ENCODE results near the gene GZMM. TPM values are rescaled to one million over a fixed set of nuclear protein-coding genes. Genes with fewer than 3 reads are reported as not detected.

The GZMM gene
- polyA plus RNA-seq, 1 of the 3 experiments (the other 2 are of a cell fraction): not detected

DNA sequence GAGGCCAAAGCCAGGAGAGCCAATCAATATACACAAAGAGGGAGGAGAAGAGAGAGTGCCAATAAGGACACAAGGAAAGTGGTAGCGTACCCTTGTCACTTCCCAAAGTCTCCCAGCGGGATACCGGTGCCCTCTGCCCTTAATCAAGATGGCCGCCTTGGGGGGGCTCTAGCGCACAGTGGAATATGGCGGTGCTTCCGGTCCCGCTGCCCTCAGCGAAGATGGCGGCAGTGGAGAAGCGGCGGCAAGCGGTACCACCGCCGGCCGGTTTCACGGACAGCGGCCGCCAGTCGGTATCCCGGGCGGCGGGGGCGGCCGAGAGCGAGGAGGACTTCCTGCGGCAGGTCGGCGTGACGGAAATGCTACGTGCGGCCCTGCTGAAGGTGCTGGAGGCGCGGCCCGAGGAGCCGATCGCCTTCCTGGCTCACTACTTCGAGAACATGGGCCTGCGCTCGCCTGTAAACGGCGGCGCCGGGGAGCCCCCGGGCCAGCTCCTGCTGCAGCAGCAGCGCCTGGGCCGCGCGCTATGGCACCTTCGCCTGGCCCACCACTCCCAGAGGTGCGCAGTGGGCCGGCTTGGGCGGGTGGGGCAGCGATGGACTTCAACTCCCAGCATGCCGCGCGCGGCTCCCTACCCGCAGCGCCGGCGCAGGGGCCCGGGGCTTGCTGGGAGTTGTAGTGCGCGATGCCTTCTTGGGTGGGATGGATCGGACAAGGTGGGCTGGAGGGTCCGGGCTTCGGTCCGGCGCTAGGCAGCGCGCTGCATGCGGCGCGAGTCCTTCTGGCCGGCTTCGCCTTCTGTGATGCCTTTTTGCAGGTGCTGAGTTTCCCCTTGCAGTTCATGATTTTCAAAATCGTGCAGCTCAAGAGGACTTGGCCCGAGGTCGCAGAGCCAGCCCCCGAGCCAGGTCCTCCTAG, 36.3 kb upstream of the GZMM start, which contains the start of gene TPGS1 (continued):
- TF ChIP-seq RFX5 (IDR thresholded peaks at IDR 0.05; ENCODE audit: low read length) (peak; percentile 47; the same call in 1 of the 2 replicates), CHD2 (IDR thresholded peaks at IDR 0.05; ENCODE audit: low read length, partially characterized antibody) (peak; percentile 71), FOXJ3 (CRISPR knock-in tag; IDR thresholded peaks at IDR 0.05) (no peak), ELF1 (IDR thresholded peaks at IDR 0.05) (peak; percentile 74), POLR2AphosphoS5 (IDR thresholded peaks at IDR 0.05; ENCODE audit: low read depth, low read length) (peak; percentile 12; the same call in 1 of the 2 replicates), MXI1 (IDR thresholded peaks at IDR 0.05; ENCODE audit: low read depth, low read length) (peak; percentile 2; the same call in 1 of the 2 replicates)
- TF ChIP-seq, protein P1, sequence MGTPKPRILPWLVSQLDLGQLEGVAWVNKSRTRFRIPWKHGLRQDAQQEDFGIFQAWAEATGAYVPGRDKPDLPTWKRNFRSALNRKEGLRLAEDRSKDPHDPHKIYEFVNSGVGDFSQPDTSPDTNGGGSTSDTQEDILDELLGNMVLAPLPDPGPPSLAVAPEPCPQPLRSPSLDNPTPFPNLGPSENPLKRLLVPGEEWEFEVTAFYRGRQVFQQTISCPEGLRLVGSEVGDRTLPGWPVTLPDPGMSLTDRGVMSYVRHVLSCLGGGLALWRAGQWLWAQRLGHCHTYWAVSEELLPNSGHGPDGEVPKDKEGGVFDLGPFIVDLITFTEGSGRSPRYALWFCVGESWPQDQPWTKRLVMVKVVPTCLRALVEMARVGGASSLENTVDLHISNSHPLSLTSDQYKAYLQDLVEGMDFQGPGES (IDR thresholded peaks at IDR 0.05; ENCODE audit: low read depth, low read length): peak; percentile 21; the same call in 1 of the 2 replicates
- TF ChIP-seq, protein P2, sequence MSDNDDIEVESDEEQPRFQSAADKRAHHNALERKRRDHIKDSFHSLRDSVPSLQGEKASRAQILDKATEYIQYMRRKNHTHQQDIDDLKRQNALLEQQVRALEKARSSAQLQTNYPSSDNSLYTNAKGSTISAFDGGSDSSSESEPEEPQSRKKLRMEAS (IDR thresholded peaks at IDR 0.05; ENCODE audit: low read depth): 0 out of 2 replicates have a peak, but pooled peaks have one; percentile 29
- TF ChIP-seq, protein P3, sequence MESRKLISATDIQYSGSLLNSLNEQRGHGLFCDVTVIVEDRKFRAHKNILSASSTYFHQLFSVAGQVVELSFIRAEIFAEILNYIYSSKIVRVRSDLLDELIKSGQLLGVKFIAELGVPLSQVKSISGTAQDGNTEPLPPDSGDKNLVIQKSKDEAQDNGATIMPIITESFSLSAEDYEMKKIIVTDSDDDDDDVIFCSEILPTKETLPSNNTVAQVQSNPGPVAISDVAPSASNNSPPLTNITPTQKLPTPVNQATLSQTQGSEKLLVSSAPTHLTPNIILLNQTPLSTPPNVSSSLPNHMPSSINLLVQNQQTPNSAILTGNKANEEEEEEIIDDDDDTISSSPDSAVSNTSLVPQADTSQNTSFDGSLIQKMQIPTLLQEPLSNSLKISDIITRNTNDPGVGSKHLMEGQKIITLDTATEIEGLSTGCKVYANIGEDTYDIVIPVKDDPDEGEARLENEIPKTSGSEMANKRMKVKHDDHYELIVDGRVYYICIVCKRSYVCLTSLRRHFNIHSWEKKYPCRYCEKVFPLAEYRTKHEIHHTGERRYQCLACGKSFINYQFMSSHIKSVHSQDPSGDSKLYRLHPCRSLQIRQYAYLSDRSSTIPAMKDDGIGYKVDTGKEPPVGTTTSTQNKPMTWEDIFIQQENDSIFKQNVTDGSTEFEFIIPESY (IDR thresholded peaks at IDR 0.05; ENCODE audit: borderline replicate concordance, low read depth): no peak

DNA sequence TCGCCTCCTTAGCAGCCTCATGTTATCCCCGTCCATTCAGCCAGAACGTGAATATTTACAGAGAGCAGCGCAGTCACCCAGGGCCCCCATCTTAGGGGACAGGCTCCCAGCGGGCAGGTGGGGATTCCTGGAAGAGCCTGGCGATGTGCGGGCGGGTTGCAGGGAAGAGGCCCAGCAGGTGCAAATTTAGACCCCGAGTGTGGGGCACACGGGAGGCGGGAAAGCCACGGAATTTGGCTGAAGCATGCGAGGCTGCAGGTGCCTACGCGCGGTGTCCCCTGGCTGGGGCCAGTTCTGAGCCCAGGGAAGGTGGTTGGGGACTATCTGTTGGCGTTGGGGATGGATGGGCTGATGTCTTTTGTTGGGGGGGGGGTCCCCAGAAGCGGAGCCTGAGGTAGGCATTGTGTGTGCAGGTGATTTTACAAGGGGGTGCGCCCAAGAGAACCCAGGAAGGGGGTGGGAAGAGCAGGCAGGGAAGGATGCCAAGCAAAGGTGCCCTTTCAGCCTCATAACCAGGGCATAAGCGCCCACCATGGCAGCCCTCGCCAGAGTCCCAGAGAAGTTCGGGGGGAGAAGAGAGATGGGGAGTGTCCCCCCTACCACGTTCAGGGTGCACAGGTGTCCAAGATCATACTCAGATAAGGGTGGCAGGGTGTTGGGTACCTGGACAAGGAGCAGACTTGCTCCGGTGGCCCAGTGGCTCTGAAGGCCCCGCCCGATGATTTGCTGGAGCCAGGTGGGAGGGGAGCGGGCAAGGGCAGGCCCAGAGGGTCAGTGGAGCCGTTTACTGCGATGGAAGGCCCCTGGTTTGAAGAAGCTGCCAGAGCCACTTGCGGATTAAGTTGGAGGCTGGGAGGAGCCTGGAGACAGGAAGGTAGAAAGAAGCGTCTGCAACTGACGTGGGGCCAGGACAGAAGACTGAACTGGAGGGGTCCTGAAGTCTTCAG, 35.4 kb upstream of the GZMM start:
- no peak for DNase-seq
- peaks cover 0 to 5% of the 10 kb centered on the region in 2 experiments for H3K36me3 ChIP-seq (replicated peaks in 1 of 2; ENCODE audit: control insufficient read depth in 1 of 2, insufficient read depth in 2 of 2, low read length in 1 of 2)
- H2AFZ ChIP-seq (ENCODE audit: low read depth): 0 out of 2 replicates have a peak overlapping the region, but pooled peaks have one; percentile 45
- peak overlapping the region; percentile 96 to 98 for H3K4me3 ChIP-seq (ENCODE audit: low read depth in 2 of 2, low read length in 1 of 2)
- no peaks in the 10 kb centered on the region for H3K27me3 ChIP-seq (ENCODE audit: insufficient read depth)
- ChIA-PET POLR2A (no interaction called here), CTCF (interaction anchor here (0.8 to 3.8 kb wide), 6 partner anchors 14 to 125 kb away, joined by 4 to 71 read pairs (median 32); partner anchors contain the start of genes CDC34 and MADCAM1)
- peaks cover 16% of the 10 kb centered on the region for H3K79me2 ChIP-seq (ENCODE audit: insufficient read depth)
- H3K4me1 ChIP-seq (ENCODE audit: control insufficient read depth in 1 of 2, insufficient read depth in 2 of 2, low read depth in 1 of 2, low read length in 1 of 2): peaks cover 3 to 13% of the 10 kb centered on the region in 2 experiments; a peak in 1 of 4 replicates
- H3K9ac ChIP-seq: peak overlapping the region; percentile 97
- peaks cover 5% of the 10 kb centered on the region; the same call in 1 of the 2 replicates for H4K20me1 ChIP-seq (ENCODE audit: insufficient read depth)
- peak overlapping the region in 1 of 2 experiments; percentile 44; a peak in 1 of 4 replicates for H3K27ac ChIP-seq (ENCODE audit: low read depth in 2 of 2, low read length in 1 of 2)
- 53% methylated on average over 25 of the region's 32 CpGs for WGBS (ENCODE audit: low lambda C conversion rate)
- no peaks in the 10 kb centered on the region for H3K9me3 ChIP-seq
- H3K9me2 ChIP-seq: no peaks in the 10 kb centered on the region
- peaks cover 5% of the 10 kb centered on the region for H3F3A ChIP-seq (replicated peaks; ENCODE audit: insufficient read depth)
- H3K4me2 ChIP-seq: peak overlapping the region; percentile 97
- TF ChIP-seq YY1 (IDR thresholded peaks at IDR 0.05; ENCODE audit: low read depth): no peak
- TF ChIP-seq RFX5 (IDR thresholded peaks at IDR 0.05; ENCODE audit: low read length): no peak
- no peak for TF ChIP-seq FOXJ3 (CRISPR knock-in tag; IDR thresholded peaks at IDR 0.05)
- TF ChIP-seq TCF12 (IDR thresholded peaks at IDR 0.05): no peak
- TF ChIP-seq, protein P4, sequence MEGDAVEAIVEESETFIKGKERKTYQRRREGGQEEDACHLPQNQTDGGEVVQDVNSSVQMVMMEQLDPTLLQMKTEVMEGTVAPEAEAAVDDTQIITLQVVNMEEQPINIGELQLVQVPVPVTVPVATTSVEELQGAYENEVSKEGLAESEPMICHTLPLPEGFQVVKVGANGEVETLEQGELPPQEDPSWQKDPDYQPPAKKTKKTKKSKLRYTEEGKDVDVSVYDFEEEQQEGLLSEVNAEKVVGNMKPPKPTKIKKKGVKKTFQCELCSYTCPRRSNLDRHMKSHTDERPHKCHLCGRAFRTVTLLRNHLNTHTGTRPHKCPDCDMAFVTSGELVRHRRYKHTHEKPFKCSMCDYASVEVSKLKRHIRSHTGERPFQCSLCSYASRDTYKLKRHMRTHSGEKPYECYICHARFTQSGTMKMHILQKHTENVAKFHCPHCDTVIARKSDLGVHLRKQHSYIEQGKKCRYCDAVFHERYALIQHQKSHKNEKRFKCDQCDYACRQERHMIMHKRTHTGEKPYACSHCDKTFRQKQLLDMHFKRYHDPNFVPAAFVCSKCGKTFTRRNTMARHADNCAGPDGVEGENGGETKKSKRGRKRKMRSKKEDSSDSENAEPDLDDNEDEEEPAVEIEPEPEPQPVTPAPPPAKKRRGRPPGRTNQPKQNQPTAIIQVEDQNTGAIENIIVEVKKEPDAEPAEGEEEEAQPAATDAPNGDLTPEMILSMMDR (IDR thresholded peaks at IDR 0.05): no peak
- TF ChIP-seq, protein P2 (IDR thresholded peaks at IDR 0.05; ENCODE audit: low read depth): no peak
- no peak for TF ChIP-seq CHD2 (IDR thresholded peaks at IDR 0.05; ENCODE audit: low read length, partially characterized antibody)
- no peak for TF ChIP-seq MXI1 (IDR thresholded peaks at IDR 0.05; ENCODE audit: low read depth, low read length)
- TF ChIP-seq, protein P5, sequence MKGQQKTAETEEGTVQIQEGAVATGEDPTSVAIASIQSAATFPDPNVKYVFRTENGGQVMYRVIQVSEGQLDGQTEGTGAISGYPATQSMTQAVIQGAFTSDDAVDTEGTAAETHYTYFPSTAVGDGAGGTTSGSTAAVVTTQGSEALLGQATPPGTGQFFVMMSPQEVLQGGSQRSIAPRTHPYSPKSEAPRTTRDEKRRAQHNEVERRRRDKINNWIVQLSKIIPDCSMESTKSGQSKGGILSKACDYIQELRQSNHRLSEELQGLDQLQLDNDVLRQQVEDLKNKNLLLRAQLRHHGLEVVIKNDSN (IDR thresholded peaks at IDR 0.05; ENCODE audit: borderline replicate concordance, low read depth): no peak
- no peak for TF ChIP-seq EZH2phosphoT487 (IDR thresholded peaks at IDR 0.05; ENCODE audit: borderline replicate concordance, low read depth)
- TF ChIP-seq, protein P6, sequence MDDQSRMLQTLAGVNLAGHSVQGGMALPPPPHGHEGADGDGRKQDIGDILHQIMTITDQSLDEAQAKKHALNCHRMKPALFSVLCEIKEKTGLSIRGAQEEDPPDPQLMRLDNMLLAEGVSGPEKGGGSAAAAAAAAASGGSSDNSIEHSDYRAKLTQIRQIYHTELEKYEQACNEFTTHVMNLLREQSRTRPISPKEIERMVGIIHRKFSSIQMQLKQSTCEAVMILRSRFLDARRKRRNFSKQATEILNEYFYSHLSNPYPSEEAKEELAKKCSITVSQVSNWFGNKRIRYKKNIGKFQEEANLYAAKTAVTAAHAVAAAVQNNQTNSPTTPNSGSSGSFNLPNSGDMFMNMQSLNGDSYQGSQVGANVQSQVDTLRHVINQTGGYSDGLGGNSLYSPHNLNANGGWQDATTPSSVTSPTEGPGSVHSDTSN (IDR thresholded peaks at IDR 0.05): no peak
- no peak for TF ChIP-seq RXRA (IDR thresholded peaks at IDR 0.05; ENCODE audit: borderline replicate concordance, low read depth)
